Hepatocyte (in vitro differentiated cells): ENCODE data around the gene SRCIN1. TPM values are rescaled to one million over a fixed set of nuclear protein-coding genes. Genes with fewer than 3 reads are reported as not detected.

Experiments
- polyA plus RNA-seq: library from polyadenylated mRNA; unstranded; fragments of >200 nt; fragmentation: Nextera tagmentation; extraction: Ambion mirVana; gene quantifications from 2 replicates; pipeline ENCODE4 v1.2.1, GENCODE V29; 2016
- total RNA-seq: library from RNA; depleted of rRNA; stranded (reverse); fragments of >200 nt; gene quantifications from 2 replicates; pipeline ENCODE4 v1.2.3, GENCODE V29; 2014

Gene SRCIN1
- total and polyA plus RNA-seq, 2 experiments from 2014 or later: 0.82 to 0.90 TPM

Other genes starting within 250 kb of the SRCIN1 start
- gene ARHGAP23, start 177.5 kb downstream of the SRCIN1 start, total RNA-seq: 7.3 and 16.0 TPM in 2 replicates
- 30.0 and 32.8 TPM in 2 replicates for gene ARHGAP23, start 177.5 kb downstream of the SRCIN1 start, polyA plus RNA-seq
- gene EPOP, start 69.0 kb upstream of the SRCIN1 start, total RNA-seq: 0.92 and 0.93 TPM in 2 replicates
- gene EPOP, start 69.0 kb upstream of the SRCIN1 start, polyA plus RNA-seq: 0.37 and 0.45 TPM in 2 replicates
- 27.5 and 31.2 TPM in 2 replicates for gene MLLT6, start 99.3 kb upstream of the SRCIN1 start, total RNA-seq
- gene MLLT6, start 99.3 kb upstream of the SRCIN1 start, polyA plus RNA-seq: 10.6 and 11.0 TPM in 2 replicates
- gene CISD3, start 124.4 kb upstream of the SRCIN1 start, total RNA-seq: 4.9 and 5.0 TPM in 2 replicates
- gene CISD3, start 124.4 kb upstream of the SRCIN1 start, polyA plus RNA-seq: 37.0 and 41.6 TPM in 2 replicates
- 7.2 and 8.7 TPM in 2 replicates for gene PCGF2, start 142.4 kb upstream of the SRCIN1 start, total RNA-seq
- gene PCGF2, start 142.4 kb upstream of the SRCIN1 start, polyA plus RNA-seq: 11.0 and 13.0 TPM in 2 replicates
- gene PSMB3, start 146.8 kb upstream of the SRCIN1 start, total RNA-seq: 127 and 166 TPM in 2 replicates
- 252 and 275 TPM in 2 replicates for gene PSMB3, start 146.8 kb upstream of the SRCIN1 start, polyA plus RNA-seq
- gene PIP4K2B, start 193.6 kb upstream of the SRCIN1 start, total RNA-seq: 39.3 and 46.8 TPM in 2 replicates
- 8.2 and 11.1 TPM in 2 replicates for gene PIP4K2B, start 193.6 kb upstream of the SRCIN1 start, polyA plus RNA-seq
- 10.0 and 11.0 TPM in 2 replicates for gene CWC25, start 219.4 kb upstream of the SRCIN1 start, total RNA-seq
- 16.5 and 18.5 TPM in 2 replicates for gene CWC25, start 219.4 kb upstream of the SRCIN1 start, polyA plus RNA-seq
- 1,384 and 1,482 TPM in 2 replicates for gene RPL23, start 247.8 kb upstream of the SRCIN1 start, total RNA-seq
- gene RPL23, start 247.8 kb upstream of the SRCIN1 start, polyA plus RNA-seq: 479 and 491 TPM in 2 replicates